Mammary epithelial cell (primary cell): ENCODE data around the gene CALML5.

ENCODE experiments used
- EZH2 ChIP-seq: IDR thresholded peaks from 2 replicates; pipeline ENCODE4 v1.6.1; 2012; ENCODE audit warnings: low read length, inconsistent platforms, borderline replicate concordance
- TF ChIP-seq, protein P1 (sequence below), 2 donors: IDR thresholded peaks in 1 of 2; conservative IDR thresholded peaks in 1 of 2; 2 replicates each; pipeline ENCODE4 v1.5.1; 2011 to 2012; ENCODE audit warnings: inconsistent platforms in 2 of 2, low read length in 2 of 2, mild to moderate bottlenecking in 2 of 2, control low read depth in 1 of 2, low read depth in 1 of 2; ENCODE audit not compliant: insufficient read depth in 1 of 2; ENCODE audit errors: extremely low read depth in 1 of 2

DNA sequence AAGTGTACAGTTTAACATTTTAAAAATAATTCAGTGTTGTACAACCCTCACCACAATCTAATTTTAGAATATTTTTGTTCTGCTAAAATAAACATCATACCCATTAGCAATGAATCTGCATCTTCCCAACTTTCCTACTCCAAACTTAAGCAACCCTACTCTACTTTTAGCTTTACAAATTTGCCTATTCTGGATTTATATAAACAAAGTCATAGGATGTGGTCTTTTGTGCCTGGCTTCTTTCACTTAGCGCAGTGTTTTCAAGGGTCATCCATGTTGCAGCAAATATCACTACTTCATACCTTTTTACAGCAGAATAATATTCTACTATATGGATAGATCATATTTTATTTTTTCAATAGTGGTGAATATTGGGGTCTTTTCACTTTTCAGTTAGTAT lies 44.3 kb upstream of the CALML5 start:
- TF ChIP-seq EZH2 = no peak
- TF ChIP-seq, protein P1, sequence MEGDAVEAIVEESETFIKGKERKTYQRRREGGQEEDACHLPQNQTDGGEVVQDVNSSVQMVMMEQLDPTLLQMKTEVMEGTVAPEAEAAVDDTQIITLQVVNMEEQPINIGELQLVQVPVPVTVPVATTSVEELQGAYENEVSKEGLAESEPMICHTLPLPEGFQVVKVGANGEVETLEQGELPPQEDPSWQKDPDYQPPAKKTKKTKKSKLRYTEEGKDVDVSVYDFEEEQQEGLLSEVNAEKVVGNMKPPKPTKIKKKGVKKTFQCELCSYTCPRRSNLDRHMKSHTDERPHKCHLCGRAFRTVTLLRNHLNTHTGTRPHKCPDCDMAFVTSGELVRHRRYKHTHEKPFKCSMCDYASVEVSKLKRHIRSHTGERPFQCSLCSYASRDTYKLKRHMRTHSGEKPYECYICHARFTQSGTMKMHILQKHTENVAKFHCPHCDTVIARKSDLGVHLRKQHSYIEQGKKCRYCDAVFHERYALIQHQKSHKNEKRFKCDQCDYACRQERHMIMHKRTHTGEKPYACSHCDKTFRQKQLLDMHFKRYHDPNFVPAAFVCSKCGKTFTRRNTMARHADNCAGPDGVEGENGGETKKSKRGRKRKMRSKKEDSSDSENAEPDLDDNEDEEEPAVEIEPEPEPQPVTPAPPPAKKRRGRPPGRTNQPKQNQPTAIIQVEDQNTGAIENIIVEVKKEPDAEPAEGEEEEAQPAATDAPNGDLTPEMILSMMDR (conservative IDR thresholded peaks at IDR 0.05 in 1 of 2, IDR thresholded peaks at IDR 0.05 in 1 of 2; ENCODE audit: extremely low read depth in 1 of 2, insufficient read depth in 1 of 2, low read depth in 1 of 2, low read length in 2 of 2) = no peak
